BJ (cell line): ENCODE results near the gene BAHD1. TPM values are rescaled to one million over a fixed set of nuclear protein-coding genes. Genes with fewer than 3 reads are reported as not detected.

ENCODE experiments used
- CTCF ChIA-PET: fragments of 350-600 bp; formaldehyde crosslinking; extraction: SDS; loops from one replicate; lab custom pipeline; 2021; ENCODE audit warnings: antibody characterized with exemption, inconsistent platforms; lab: Yijun Ruan, JAX
- POLR2A ChIA-PET: fragments of 300-600 bp; sonication (Branson Sonifier 250); formaldehyde crosslinking; extraction: SDS; loops from one replicate; lab custom pipeline; 2021; ENCODE audit warnings: antibody characterized with exemption; lab: Charles Lee
- DNase-seq: peaks from one replicate; pipeline ENCODE4 v3.0.0-alpha.2; 2011; ENCODE audit warnings: low read depth
- H3K27me3 ChIP-seq: 2 replicates; pipeline ENCODE4 v1.6.0; 2011; ENCODE audit warnings: low read length; ENCODE audit not compliant: control insufficient read depth, insufficient read depth
- H3K36me3 ChIP-seq: 2 replicates; pipeline ENCODE4 v1.5.1; 2011; ENCODE audit warnings: low read length; ENCODE audit not compliant: control insufficient read depth, insufficient read depth
- H3K4me3 ChIP-seq: 2 replicates; pipeline ENCODE4 v1.5.1; 2011; ENCODE audit warnings: low read depth, mild to moderate bottlenecking, control low read depth, low read length
- polyA plus RNA-seq: library from polyadenylated mRNA; depleted of rRNA; stranded (reverse); fragments of >200 nt; gene quantifications from 2 replicates; pipeline ENCODE4 v1.2.3, GENCODE V29; 2011
- TF ChIP-seq, protein P1 (sequence below): IDR thresholded peaks from 2 replicates; pipeline ENCODE4 v1.5.1; 2011; ENCODE audit warnings: low read depth, mild to moderate bottlenecking, control low read depth, inconsistent platforms, low read length, moderate library complexity; ENCODE audit not compliant: insufficient read depth

BAHD1 gene
- polyA plus RNA-seq, 1 experiment, result 3.3 TPM

DNA sequence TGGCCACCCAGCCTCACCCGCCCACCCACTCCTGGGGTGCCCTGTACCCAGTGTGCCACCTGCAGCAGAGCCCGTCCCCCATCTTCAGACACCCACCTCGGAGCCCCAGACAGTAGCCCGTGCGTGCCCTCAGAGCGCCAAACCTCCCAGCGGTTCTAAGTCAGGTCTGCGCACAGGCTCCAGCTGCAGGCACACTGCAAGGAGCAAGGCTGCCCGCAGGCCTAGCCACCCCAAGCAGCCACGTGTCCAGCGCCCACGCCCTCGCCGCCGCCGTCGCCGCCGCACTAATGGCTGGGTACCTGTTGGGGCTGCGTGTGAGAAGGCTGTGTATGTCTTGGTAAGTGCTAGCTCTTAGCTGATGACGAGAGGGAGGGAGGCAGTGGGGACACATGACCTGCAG, 21.2 kb downstream of the BAHD1 start:
- POLR2A ChIA-PET, result no interaction called here
- CTCF ChIA-PET, result no interaction called here
- TF ChIP-seq, protein P1, sequence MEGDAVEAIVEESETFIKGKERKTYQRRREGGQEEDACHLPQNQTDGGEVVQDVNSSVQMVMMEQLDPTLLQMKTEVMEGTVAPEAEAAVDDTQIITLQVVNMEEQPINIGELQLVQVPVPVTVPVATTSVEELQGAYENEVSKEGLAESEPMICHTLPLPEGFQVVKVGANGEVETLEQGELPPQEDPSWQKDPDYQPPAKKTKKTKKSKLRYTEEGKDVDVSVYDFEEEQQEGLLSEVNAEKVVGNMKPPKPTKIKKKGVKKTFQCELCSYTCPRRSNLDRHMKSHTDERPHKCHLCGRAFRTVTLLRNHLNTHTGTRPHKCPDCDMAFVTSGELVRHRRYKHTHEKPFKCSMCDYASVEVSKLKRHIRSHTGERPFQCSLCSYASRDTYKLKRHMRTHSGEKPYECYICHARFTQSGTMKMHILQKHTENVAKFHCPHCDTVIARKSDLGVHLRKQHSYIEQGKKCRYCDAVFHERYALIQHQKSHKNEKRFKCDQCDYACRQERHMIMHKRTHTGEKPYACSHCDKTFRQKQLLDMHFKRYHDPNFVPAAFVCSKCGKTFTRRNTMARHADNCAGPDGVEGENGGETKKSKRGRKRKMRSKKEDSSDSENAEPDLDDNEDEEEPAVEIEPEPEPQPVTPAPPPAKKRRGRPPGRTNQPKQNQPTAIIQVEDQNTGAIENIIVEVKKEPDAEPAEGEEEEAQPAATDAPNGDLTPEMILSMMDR, result no peak
- H3K27me3 ChIP-seq, result no peaks in the 10 kb centered on the region
- H3K4me3 ChIP-seq, result no peak overlapping the region
- peaks cover 39% of the 10 kb centered on the region for H3K36me3 ChIP-seq
- DNase-seq, result no peak

DNA sequence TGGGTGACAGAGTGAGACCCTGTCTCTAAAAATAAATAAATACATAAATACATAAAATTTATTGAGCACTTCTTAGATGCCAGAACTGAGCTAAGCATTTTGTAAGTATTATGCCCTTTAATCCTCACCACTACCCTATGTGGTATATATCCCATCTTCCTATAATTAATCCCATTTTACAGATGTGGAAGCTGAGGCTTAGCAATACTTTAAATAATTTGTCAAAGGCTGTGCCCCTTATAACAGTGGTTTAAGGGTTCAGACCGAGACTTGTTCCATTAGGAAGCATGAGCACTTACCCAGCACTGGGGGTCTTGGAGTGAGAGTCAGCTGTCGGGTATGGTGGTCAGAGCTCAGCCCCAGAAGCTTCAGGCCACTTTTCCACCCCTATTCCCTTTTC, 22.5 kb downstream of the BAHD1 start:
- DNase-seq, result no peak
- no peak overlapping the region for H3K4me3 ChIP-seq
- peaks cover 39% of the 10 kb centered on the region for H3K36me3 ChIP-seq
- CTCF ChIA-PET, result interaction anchor here (0.6 to 1.5 kb wide), 2 partner anchors 8 to 22 kb away, joined by 3 read pairs; partner anchors contain the start of gene BAHD1
- TF ChIP-seq, protein P1, result no peak
- POLR2A ChIA-PET, result no interaction called here
- no peaks in the 10 kb centered on the region for H3K27me3 ChIP-seq

DNA sequence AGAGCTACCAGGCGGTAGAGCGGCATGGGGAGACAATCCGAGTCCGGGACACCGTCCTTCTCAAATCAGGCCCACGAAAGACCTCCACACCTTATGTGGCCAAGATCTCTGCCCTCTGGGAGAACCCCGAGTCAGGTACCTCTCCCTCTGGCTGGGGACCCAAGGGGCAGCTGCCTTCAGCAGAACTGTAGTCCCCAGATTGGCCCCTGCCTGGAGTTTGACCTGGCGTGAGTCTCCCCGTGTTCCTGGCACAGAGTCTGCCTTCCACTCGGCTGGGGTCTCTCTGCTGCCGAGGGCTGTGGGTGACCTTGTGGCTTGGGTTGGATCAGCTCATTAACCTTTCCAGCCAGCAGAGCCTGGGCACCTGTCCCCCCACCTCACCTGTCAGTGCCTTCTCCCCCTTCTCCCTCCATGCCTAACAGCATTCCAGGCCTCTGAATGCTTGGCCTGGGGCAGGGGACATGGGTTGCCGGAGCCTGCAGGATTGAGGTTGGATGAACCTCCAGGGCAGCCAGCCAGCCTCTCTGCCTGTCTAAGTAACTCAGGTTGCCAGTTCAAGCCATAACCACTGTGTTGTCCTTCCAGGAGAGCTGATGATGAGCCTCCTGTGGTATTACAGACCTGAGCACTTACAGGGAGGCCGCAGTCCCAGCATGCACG, 23.3 kb downstream of the BAHD1 start:
- ChIA-PET CTCF (interaction anchor here (1.5 kb wide), 1 partner anchor 9 kb away, joined by 3 read pairs; no protein-coding TSS in a partner anchor), POLR2A (no interaction called here)
- Histone ChIP-seq H3K27me3 (no peaks in the 10 kb centered on the region), H3K36me3 (peaks cover 35% of the 10 kb centered on the region), H3K4me3 (no peak overlapping the region)
- TF ChIP-seq, protein P1, result no peak
- DNase-seq, result no peak

DNA sequence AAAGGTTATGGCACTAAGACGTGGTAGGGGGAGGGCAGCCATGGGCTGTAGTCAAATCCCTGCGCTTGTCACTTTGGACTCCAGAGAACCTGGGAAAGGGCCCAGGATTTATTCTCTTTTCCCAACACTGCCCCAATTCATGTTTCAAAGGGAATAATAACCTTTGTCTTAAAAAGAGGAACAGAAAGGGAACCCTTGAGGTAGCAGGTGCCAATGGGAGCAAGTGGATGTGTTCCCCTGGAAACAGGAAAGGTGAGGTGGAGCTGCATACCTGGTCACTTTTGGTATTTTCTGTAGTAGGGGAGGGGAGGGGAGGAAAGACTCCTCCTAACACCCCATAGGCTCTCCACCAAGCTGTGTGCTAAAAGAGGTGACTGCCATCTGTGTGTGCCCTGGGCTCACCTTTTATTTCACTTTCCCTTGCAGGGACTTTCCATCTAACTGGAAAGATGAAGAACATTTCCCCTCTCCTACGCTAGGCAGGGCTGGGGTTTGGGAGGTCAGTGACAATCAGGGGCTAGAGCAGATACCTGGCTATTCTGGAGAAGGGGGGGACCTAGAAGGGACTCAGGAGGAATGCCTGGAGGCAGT, 23.9 kb downstream of the BAHD1 start:
- ChIA-PET CTCF (no interaction called here), POLR2A (no interaction called here)
- TF ChIP-seq, protein P1, result no peak
- Histone ChIP-seq H3K36me3 (peaks cover 29% of the 10 kb centered on the region), H3K4me3 (no peak overlapping the region), H3K27me3 (no peaks in the 10 kb centered on the region)
- no peak for DNase-seq

DNA sequence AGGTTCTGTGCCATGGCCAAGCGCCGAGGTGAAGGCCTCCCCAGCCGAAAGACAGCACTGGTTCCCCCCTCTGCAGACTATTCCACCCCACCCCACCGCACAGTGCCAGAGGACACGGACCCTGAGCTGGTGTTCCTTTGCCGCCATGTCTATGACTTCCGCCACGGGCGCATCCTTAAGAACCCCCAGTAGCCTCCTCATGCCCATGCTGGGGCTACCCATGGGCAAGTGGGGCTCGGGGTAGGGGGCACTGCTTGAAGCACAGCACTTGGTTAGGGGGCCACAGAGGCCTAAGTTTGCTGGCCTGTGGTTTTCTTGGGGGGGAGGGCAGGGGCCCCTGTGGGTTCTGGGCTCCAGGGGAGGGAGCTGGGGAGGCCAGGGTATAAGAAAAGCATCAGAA, 25.2 kb downstream of the BAHD1 start:
- CTCF ChIA-PET, result interaction anchor here (1.2 kb wide), 1 partner anchor 100 kb away, joined by 4 read pairs; no protein-coding TSS in a partner anchor
- Histone ChIP-seq H3K27me3 (no peaks in the 10 kb centered on the region), H3K4me3 (no peak overlapping the region), H3K36me3 (peaks cover 25% of the 10 kb centered on the region)
- TF ChIP-seq, protein P1, result no peak
- no peak for DNase-seq
- POLR2A ChIA-PET, result no interaction called here
